ENCODE measurements around the gene C16orf95. TPM values are rescaled to one million over a fixed set of nuclear protein-coding genes. Genes with fewer than 3 reads are reported as not detected.

C16orf95 gene
- total and polyA plus RNA-seq, 8 donors = 1.1 to 4.7 (median 2.9) TPM

- Histone ChIP-seq H3K36me3 (no peaks in the 10 kb centered on the region), H3K4me3 (no peak overlapping the region), H3K9me3 (no peaks in the 10 kb centered on the region), H3K4me1 (no peaks in the 10 kb centered on the region), H3K27ac (no peak overlapping the region), H3K27me3 (no peaks in the 10 kb centered on the region)
- intact Hi-C loops (cut with DNase I) = loop anchor here in 1 of 3 donors (5.0 kb wide), 1 partner anchor 733 kb away; no protein-coding TSS in a partner anchor
- peak in 1 of 4 donors; percentile 58 for ATAC-seq
- TF ChIP-seq CTCF (IDR thresholded peaks at IDR 0.05) = no peak
- FAIRE-seq = no peak
- DNase-seq = no peak
- 78 to 91% methylated on average over 4 of the region's 4 CpGs for WGBS, 2 donors
Observed at GRCh38 chr16:87295259-87295658, 21.9 kb downstream of the C16orf95 start.

GRCh38 chr16:87293990-87294389, 23.2 kb downstream of the C16orf95 start:
- Histone ChIP-seq H3K9me3 (no peaks in the 10 kb centered on the region), H3K36me3 (no peaks in the 10 kb centered on the region), H3K4me1 (no peaks in the 10 kb centered on the region), H3K4me3 (no peak overlapping the region), H3K27ac (no peak overlapping the region), H3K27me3 (no peaks in the 10 kb centered on the region)
- 81 to 94% methylated on average over 3 of the region's 3 CpGs for WGBS, 2 donors
- no peak for DNase-seq
- no peak for TF ChIP-seq CTCF (IDR thresholded peaks at IDR 0.05)
- no peak for ATAC-seq
- no peak for FAIRE-seq
- intact Hi-C loops (cut with DNase I) = no loop called here

GRCh38 chr16:87291944-87292343, 25.2 kb downstream of the C16orf95 start:
- no peak for ATAC-seq
- no peak overlapping the region for H3K27ac ChIP-seq
- H3K4me3 ChIP-seq = no peak overlapping the region
- no peak for TF ChIP-seq CTCF (IDR thresholded peaks at IDR 0.05)
- H3K9me3 ChIP-seq = no peaks in the 10 kb centered on the region
- WGBS, 2 donors = 89 to 99% methylated on average over 6 of the region's 6 CpGs
- H3K36me3 ChIP-seq = no peaks in the 10 kb centered on the region
- H3K27me3 ChIP-seq = no peaks in the 10 kb centered on the region
- intact Hi-C loops (cut with DNase I) = no loop called here
- no peak for FAIRE-seq
- H3K4me1 ChIP-seq = no peaks in the 10 kb centered on the region
- DNase-seq = no peak

GRCh38 chr16:87288753-87289362, 28.3 kb downstream of the C16orf95 start:
- DNase-seq = no peak
- no peaks in the 10 kb centered on the region for H3K27me3 ChIP-seq
- no peak for TF ChIP-seq CTCF (IDR thresholded peaks at IDR 0.05)
- no peaks in the 10 kb centered on the region for H3K9me3 ChIP-seq
- intact Hi-C loops (cut with DNase I) = loop anchor here in 1 of 3 donors (10.0 kb wide), 1 partner anchor 724 kb away; the partner anchor contains the start of gene FOXC2
- no peak overlapping the region for H3K27ac ChIP-seq
- no peak overlapping the region for H3K4me3 ChIP-seq
- no peaks in the 10 kb centered on the region for H3K4me1 ChIP-seq
- no peak for FAIRE-seq
- H3K36me3 ChIP-seq = no peaks in the 10 kb centered on the region
- WGBS, 2 donors = 74 to 76% methylated on average over 7 of the region's 7 CpGs
- no peak for ATAC-seq

GRCh38 chr16:87286839-87287626, 30.2 kb downstream of the C16orf95 start:
- Histone ChIP-seq H3K27me3 (no peaks in the 10 kb centered on the region), H3K9me3 (no peaks in the 10 kb centered on the region), H3K27ac (no peak overlapping the region), H3K36me3 (no peaks in the 10 kb centered on the region), H3K4me3 (no peak overlapping the region), H3K4me1 (no peaks in the 10 kb centered on the region)
- DNase-seq (no peak), FAIRE-seq (no peak), ATAC-seq (no peak)
- 75 to 82% methylated on average over 8 of the region's 8 CpGs for WGBS, 2 donors
- TF ChIP-seq CTCF (IDR thresholded peaks at IDR 0.05) = no peak
- intact Hi-C loops (cut with DNase I) = loop anchor here in 1 of 3 donors (10.0 kb wide), 1 partner anchor 722 kb away; the partner anchor contains the start of gene FOXC2

All from pancreas (tissue), 10 donors.